Activated CD8-positive, alpha-beta memory T cell treated with anti-CD3 and anti-CD28 coated beads for 4 hours (primary cell): ENCODE measurements around the gene NTM.
"Not testable (repeated sequence)": the region's sequence is repeated elsewhere in the genome, so short reads cannot be mapped to it uniquely, and the experiment has no call there.

Experiments used
- DNase-seq, 2 donors: peaks; one replicate each; pipeline ENCODE4 v3.0.0-alpha.2; 2020; ENCODE audit warnings: low read depth in 2 of 2

Gene NTM

GRCh38 chr11:131463649-131464425 is 93.4 kb downstream of the NTM start:
- no peak for DNase-seq

GRCh38 chr11:131464461-131464860 is 94.0 kb downstream of the NTM start:
- no peak for DNase-seq

DNA sequence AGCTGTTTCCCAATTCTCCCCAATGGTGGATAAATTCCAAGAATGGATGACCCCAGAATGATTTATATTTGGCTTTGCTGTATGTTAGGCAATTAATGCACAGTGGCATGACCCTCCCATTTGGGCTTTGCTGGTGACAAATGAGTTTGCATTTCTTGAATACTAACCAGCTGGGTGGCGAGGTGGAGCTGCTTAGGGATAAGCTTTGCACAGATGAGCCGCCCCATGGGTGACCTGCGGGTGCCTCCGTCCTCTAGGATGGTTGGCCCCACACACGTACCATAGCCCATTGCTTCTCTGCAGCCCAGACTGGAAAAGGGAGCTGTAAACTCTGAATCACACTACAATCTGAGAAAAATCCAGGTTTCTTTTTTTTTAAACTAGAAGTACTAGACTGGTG is 94.6 kb downstream of the NTM start:
- no peak for DNase-seq

GRCh38 chr11:131465746-131466145 is 95.3 kb downstream of the NTM start:
- DNase-seq = no peak

DNA sequence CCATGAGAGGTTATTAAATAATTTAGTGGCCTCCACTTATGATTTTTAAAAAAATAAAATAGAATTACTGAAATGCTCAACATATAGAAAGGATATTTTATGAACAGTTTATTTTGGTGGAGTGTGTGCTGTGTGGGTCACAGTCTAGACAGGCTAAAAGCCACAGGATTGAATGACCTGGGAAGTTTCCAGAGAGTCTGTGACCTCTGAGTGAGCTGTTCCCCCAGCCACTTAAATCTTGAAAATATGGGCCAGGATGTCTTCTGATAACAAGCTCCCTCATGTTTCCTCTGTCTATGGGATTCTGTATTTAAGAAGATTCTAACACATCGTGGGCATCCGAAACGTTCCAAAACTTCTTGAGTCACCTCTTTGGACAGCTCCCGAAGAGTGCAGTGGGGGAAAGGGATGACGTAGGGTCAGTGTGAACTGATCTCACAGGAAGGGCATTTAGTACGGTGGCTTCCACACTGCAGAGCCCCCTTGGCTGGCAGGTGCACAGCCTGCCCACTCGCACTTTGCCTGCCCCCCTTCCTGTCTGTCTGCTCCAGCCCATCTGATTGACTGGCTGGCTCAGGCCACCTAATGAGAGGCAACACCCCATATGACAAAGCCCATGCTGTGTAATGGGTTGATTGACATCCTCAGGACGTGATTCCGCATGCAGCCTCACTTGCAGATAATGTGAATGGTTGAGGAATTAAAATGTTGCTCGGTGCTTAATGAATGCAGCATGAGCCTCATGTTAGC is 97.4 kb downstream of the NTM start:
- DNase-seq = no peak

GRCh38 chr11:131468565-131468964 is 98.2 kb downstream of the NTM start:
- no peak for DNase-seq

DNA sequence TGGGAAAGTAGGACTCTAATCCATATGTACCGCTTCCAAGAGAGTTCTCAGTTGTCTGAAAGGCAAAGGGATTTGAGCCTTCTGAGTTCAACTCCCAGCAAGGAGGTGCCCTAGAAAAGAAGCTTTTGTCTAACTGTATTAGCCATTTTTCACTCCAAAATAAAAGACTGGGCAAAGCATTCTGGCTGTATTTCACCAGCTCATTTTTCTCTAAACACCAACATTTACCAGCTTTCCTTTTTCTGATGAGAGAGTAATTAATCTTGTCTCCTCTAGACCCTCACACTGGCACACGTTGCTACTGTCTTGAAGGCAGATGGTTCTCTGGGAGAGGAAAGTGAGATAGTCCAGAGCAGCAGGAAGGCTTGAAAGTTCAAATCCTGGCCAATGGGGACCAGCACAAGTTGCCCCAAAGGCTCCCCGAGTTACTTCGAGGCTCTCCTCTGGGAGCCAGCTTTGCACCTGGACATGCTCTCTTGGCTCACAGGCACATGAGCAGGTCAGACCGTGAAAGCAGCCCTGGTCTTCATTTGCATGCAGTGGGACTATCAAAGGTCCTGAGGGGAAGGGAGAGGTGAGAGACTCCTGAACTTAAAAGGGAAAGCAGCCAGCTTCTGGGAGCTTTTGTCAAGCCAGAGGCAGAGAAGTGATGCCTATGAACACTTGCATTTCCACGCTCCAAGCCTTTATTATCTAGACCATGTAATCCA is 100.0 kb downstream of the NTM start:
- DNase-seq = no peak

DNA sequence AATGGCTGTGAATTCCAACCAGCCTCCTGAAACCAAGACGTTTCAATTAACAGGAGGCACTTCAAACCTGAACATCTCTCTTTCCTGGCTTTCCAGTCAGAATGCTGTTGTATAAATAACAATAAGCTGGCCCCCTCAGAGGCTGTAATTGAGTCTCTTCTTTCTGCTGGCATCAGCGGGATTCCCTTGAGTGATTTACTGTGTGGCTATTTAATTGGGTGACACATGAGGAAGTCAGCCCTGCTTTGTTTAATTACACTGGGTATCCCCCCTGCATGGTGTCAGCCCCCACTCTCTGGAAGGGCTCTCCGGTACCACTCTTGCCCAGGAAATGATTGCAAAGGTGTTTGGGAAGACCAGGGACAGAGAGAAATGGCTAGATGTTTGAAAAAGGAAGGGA is 101.6 kb downstream of the NTM start:
- DNase-seq = no peak

DNA sequence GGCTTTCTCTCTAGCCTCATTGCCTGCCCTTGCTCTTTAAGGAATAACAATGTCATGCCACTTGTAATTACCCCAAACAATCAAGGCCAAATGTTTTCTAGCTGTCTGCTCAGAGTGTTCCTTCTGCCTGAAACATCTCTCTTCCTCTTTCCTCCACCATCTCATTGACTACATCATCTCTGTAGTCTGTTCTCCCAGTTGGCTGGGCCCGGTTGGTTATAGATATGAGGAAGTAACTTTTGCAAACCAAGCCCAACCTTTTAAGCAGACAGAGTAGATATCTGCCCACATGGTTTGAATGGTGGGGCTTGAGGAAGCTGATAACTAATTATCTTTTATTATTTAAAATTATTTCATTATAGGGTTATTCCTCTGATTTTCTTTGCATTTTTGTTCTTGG is 104.5 kb downstream of the NTM start:
- DNase-seq = no peak

DNA sequence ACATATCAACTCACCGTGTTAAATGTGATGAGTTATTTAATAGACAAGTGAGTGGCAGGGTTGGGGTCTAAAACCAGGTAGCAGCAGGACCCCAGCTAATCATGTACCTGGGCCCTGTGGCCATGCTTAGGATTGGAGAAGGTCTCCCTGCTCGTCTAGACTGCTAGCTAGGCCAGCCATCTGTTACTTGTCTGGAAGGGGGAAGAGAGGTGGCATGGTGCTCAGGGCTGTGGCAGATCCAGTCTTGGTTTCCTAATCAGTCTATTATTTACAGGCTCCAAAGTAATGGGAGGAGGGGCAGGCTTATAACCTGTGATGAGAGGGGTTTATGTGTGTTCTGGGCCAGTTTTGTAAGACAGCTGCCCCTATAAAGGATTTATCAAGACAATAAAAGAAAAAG is 105.9 kb downstream of the NTM start:
- DNase-seq = no peak

DNA sequence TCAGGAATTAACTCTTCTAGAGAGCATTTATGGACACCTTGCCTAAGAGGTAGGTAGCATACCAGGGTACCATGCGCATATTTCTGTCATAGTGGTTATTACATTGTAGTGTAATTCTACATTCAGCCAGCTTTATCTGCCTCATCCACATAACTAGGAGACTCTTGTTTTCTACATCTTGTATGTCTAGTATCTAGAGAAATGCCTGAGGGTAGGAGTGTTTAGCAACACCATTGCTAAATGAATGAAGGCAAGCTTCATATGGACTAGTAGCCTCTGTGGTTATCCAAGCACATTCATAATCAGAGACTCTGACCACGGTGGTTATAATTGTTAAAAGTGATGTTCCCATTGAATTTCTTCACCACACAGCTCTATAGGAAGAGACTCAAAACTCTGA is 107.9 kb downstream of the NTM start:
- no peak for DNase-seq

- no peak for DNase-seq
Measured at GRCh38 chr11:131481303-131481702, 110.9 kb downstream of the NTM start.

GRCh38 chr11:131481971-131482370 is 111.6 kb downstream of the NTM start:
- no peak for DNase-seq

DNA sequence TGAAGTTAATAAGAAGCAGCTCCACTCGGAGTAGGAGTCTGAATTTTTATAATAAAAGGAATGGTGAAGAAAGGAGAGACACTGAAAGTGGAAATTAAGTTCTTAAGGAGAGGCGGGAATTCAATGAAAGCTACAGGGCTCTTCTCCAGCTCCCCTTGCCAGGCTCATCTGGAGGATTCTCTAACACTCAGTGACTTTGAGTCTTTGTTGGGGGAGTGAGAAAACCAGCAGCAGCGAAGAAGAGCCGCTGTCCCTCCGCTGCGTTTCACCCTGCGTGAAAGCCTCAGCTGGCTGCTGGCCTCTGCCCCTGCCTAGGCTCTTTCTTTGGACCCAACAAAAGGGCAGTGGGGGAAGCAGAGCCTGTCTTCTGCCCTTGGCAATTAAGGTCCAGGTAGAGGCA is 113.0 kb downstream of the NTM start:
- DNase-seq = no peak

- no peak for DNase-seq
Measured at GRCh38 chr11:131483877-131484276, 113.5 kb downstream of the NTM start.

GRCh38 chr11:131486100-131486499 is 115.7 kb downstream of the NTM start:
- no peak for DNase-seq

DNA sequence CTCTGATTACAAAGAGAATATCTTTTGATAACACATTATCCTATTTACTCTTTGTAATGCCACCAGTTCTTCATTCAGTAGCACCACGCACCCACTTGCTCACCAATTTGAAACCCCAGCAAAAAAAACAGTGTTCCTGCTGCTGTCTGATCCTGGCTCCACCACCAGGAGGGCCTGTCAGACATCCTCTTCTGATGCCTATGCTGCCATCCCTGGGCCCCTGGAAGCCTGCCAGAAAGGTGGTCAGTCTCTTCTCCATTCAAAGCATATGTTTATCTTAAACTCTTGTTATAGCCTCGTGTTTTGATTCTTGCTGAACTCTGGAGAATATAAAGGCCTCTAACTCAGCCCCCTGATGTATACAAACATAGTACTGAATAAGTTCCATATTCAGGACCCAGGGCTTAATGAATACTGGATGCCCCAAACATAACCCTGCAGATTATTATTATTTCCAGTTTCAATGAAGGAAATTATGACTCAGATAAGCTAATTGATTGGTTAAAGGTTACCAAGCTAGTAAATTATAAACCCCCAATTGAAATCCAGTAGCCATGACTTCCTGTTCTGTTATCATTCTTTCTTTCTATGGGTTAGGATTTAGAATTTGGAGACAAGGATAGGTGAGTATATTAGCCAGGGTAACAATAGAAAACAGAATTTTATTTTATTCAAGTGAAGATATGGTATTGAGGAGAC is 116.7 kb downstream of the NTM start:
- DNase-seq = no peak

GRCh38 chr11:131488238-131488637 is 117.8 kb downstream of the NTM start:
- DNase-seq = no peak

- no peak for DNase-seq
Measured at GRCh38 chr11:131491503-131491902, 121.1 kb downstream of the NTM start.

- no peak for DNase-seq
Measured at GRCh38 chr11:131495423-131495822, 125.0 kb downstream of the NTM start.

DNA sequence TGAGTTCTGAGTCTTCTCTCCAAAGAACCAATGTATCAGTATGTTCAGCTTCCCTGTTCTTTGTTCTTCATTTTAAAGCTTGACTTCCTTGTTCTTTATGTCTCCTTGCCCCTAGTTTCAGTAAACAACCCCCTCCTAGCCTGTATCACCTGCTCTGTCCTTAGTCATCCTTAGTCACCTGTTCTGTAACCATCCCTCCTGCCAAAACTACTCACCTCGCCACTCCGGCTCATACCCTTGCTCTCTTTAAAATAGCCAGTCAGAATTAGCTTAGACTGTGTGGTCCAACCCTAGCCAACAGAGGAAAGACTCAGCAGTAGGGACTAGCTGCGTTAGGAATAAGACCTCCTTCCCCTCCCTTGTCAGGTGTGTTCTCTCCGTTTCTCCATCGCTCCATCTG is 127.3 kb downstream of the NTM start:
- not testable (repeated sequence) for DNase-seq

DNA sequence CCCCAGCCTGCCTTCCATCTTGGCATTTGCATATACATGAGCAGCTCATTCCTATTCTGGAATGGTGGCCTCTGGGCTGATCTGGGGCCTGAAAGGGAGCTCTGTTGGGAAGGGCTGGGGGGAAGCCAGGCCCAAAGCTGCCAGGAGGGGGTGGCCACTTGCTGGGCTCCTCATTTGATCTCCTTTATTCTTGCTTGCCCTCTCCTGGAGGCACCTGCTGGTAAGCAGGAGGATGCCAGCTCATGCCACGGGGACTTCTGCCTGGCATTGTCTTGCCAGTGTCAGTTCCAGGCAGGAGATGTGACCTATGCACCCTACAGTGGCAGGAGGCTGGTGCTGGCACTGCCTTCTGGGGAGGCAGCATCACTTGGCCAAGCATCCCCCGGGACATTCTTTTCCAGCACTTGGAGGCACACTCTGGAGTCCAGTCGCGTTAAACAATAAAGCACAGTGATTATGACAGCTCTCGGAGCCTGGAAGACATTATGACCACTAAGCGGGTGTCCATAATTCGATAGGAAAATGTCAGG is 128.3 kb downstream of the NTM start:
- no peak for DNase-seq
